GOT3 (cell line): ENCODE results near the gene MICAL3.

ENCODE experiments used
- DNase-seq: peaks from one replicate; lab custom pipeline; 2025; ENCODE audit warnings: mixed read lengths; lab: John Stamatoyannopoulos, UW

The MICAL3 gene

GRCh38 chr22:17817511-17818065 is 206.8 kb downstream of the MICAL3 start:
- no peak for DNase-seq

- DNase-seq, result no peak
Observed at GRCh38 chr22:17817079-17817478, 207.3 kb downstream of the MICAL3 start.

GRCh38 chr22:17816649-17817048 is 207.7 kb downstream of the MICAL3 start:
- no peak for DNase-seq

- no peak for DNase-seq
Observed at GRCh38 chr22:17815703-17816254, 208.6 kb downstream of the MICAL3 start.

- DNase-seq, result no peak
Observed at GRCh38 chr22:17814830-17815229, 209.5 kb downstream of the MICAL3 start.

GRCh38 chr22:17814084-17814483 is 210.3 kb downstream of the MICAL3 start:
- DNase-seq, result no peak

- no peak for DNase-seq
Observed at GRCh38 chr22:17811119-17811518, 213.2 kb downstream of the MICAL3 start.

GRCh38 chr22:17810570-17811116 is 213.7 kb downstream of the MICAL3 start:
- no peak for DNase-seq

- DNase-seq, result no peak
Observed at GRCh38 chr22:17808693-17809403, 215.5 kb downstream of the MICAL3 start.

- no peak for DNase-seq
Observed at GRCh38 chr22:17807578-17808410, 216.6 kb downstream of the MICAL3 start.

GRCh38 chr22:17807086-17807485 is 217.3 kb downstream of the MICAL3 start:
- no peak for DNase-seq

GRCh38 chr22:17806437-17806836 is 217.9 kb downstream of the MICAL3 start:
- no peak for DNase-seq

GRCh38 chr22:17804331-17805080 is 219.9 kb downstream of the MICAL3 start:
- DNase-seq, result no peak

- DNase-seq, result no peak
Observed at GRCh38 chr22:17803609-17804270, 220.6 kb downstream of the MICAL3 start.

GRCh38 chr22:17802822-17803221 is 221.5 kb downstream of the MICAL3 start:
- no peak for DNase-seq

GRCh38 chr22:17802411-17802810 is 221.9 kb downstream of the MICAL3 start:
- DNase-seq, result no peak

GRCh38 chr22:17797721-17798559 is 226.4 kb downstream of the MICAL3 start:
- DNase-seq, result no peak

- no peak for DNase-seq
Observed at GRCh38 chr22:17796695-17797094, 227.7 kb downstream of the MICAL3 start.

- no peak for DNase-seq
Observed at GRCh38 chr22:17795661-17796548, 228.5 kb downstream of the MICAL3 start.
